HCT116 (cell line): ENCODE measurements around the gene SNTG2.

Experiments used
- CTCF ChIP-seq, 3 experiments: fragments of 200-600 bp in 1 of 3; sonication (generic) in 1 of 3; IDR thresholded peaks in 2 of 3; conservative IDR thresholded peaks in 1 of 3; 2 replicates each; pipeline ENCODE4 v1.5.1; 2012 to 2017; ENCODE audit warnings: low read depth in 2 of 3, low read length in 2 of 3, antibody characterized with exemption in 1 of 3, borderline replicate concordance in 1 of 3, control low read depth in 1 of 3, mild to moderate bottlenecking in 1 of 3, mixed read lengths in 1 of 3, mixed run types in 1 of 3, moderate library complexity in 1 of 3; ENCODE audit not compliant: insufficient read depth in 1 of 3
- EZH2 ChIP-seq: fragments of 200-600 bp; sonication (generic); IDR thresholded peaks from 2 replicates; pipeline ENCODE4 v1.6.1; 2017; ENCODE audit warnings: antibody characterized with exemption, mixed run types
- JUND ChIP-seq: IDR thresholded peaks from 2 replicates; pipeline ENCODE4 v1.6.1; 2012
- POLR2A ChIP-seq: IDR thresholded peaks from 2 replicates; pipeline ENCODE4 v1.7.0; 2011; ENCODE audit warnings: borderline replicate concordance; ENCODE audit not compliant: insufficient read depth, insufficient read length; ENCODE audit errors: extremely low read depth
- POLR2AphosphoS5 ChIP-seq: IDR thresholded peaks from 2 replicates; pipeline ENCODE4 v1.6.1; 2011; ENCODE audit warnings: mild to moderate bottlenecking, low read depth, low read length, moderate library complexity
- RAD21 ChIP-seq: IDR thresholded peaks from 2 replicates; pipeline ENCODE4 v1.6.1; 2012; ENCODE audit warnings: low read depth, mild to moderate bottlenecking
- YY1 ChIP-seq: IDR thresholded peaks from 2 replicates; pipeline ENCODE4 v1.6.1; 2011; ENCODE audit warnings: low read length, low read depth, moderate library complexity, mild to moderate bottlenecking; ENCODE audit not compliant: insufficient replicate concordance; ENCODE audit errors: extremely low read depth
- ZFX ChIP-seq: fragments of 450-650 bp; IDR thresholded peaks from 2 replicates; pipeline ENCODE4 v1.6.1; 2017
- ZNF274 ChIP-seq: fragments of 200-500 bp; sonication (Bioruptor generic); IDR thresholded peaks from 2 replicates; pipeline ENCODE4 v1.6.1; 2014; ENCODE audit warnings: mild to moderate bottlenecking, low read depth, low read length, inconsistent platforms

DNA sequence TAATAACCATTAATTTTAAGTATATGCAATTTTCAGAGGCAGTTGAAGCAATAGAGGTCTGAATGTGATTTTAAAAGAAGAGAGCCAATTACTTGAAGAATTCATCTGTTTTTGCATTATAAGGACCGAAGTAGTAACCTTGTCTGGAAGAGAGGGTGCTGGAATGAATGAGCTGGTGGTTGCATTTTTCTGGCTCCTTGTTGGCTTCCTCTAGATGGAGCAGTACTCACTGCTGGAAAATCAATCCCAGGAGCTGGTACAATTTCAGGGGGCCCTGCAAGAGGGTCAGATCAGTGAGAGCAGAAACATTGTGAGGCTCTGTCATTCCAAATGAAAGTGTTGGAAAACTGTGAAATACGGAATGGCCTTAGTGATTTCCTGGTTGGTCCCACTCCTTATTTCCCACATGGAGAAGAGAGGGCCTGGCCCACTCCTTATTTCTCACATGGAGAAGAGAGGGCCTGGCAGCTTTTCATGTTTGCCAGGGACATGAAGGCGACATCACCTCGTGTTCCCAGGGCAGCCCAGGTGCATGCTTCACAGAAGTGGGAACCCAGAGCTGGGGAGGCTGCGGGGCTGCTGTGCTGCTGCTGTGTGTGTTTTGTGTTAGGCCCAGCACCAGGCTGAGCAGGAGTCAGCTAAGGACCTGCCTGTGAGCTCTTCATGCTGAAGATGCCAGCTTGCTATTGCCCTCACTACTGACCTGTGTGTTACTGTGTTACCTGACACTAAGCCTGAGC lies 197.4 kb downstream of the SNTG2 start:
- TF ChIP-seq POLR2A (no peak), CTCF (IDR thresholded peaks at IDR 0.05 in 2 of 3, conservative IDR thresholded peaks at IDR 0.05 in 1 of 3; ENCODE audit: borderline replicate concordance in 1 of 3, insufficient read depth in 1 of 3, low read depth in 2 of 3, low read length in 2 of 3) (0 out of 6 replicates have a peak, but pooled peaks of 1 of the 3 experiments have one; percentile 7), ZNF274 (no peak), EZH2 (no peak), ZFX (no peak), YY1 (no peak), POLR2AphosphoS5 (no peak), RAD21 (no peak), JUND (no peak)
